Measurements from ENCODE around the gene IL3.

IL3 gene

DNA sequence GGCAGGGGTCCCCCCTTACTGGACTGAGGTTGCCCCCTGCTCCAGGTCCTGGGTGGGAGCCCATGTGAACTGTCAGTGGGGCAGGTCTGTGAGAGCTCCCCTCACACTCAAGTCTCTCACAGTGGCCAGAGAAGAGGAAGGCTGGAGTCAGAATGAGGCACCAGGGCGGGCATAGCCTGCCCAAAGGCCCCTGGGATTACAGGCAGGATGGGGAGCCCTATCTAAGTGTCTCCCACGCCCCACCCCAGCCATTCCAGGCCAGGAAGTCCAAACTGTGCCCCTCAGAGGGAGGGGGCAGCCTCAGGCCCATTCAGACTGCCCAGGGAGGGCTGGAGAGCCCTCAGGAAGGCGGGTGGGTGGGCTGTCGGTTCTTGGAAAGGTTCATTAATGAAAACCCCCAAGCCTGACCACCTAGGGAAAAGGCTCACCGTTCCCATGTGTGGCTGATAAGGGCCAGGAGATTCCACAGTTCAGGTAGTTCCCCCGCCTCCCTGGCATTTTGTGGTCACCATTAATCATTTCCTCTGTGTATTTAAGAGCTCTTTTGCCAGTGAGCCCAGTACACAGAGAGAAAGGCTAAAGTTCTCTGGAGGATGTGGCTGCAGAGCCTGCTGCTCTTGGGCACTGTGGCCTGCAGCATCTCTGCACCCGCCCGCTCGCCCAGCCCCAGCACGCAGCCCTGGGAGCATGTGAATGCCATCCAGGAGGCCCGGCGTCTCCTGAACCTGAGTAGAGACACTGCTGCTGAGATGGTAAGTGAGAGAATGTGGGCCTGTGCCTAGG, 13.0 kb downstream of the IL3 start, which contains the start of gene CSF2:
Gene CSF2, plus strand, starts transcription at position 559 of the 783 bp plus-strand sequence. Its CDS starts 35 bp downstream, at position 594.
- DNase-seq (ENCODE audit: low read depth): no peak

GRCh38 chr5:132074091-132074771, 13.8 kb downstream of the IL3 start:
- no peak for DNase-seq (ENCODE audit: low read depth)

More for the DNA sequence above, 13.0 kb downstream of the IL3 start, which contains the start of gene CSF2:
- H3K4me3 ChIP-seq (ENCODE audit: low read depth, low read length): no peak within 1 kb of the TSS
- no peak for TF ChIP-seq CTCF (IDR thresholded peaks at IDR 0.05; ENCODE audit: low read depth, low read length, missing control alignments)

DNA sequence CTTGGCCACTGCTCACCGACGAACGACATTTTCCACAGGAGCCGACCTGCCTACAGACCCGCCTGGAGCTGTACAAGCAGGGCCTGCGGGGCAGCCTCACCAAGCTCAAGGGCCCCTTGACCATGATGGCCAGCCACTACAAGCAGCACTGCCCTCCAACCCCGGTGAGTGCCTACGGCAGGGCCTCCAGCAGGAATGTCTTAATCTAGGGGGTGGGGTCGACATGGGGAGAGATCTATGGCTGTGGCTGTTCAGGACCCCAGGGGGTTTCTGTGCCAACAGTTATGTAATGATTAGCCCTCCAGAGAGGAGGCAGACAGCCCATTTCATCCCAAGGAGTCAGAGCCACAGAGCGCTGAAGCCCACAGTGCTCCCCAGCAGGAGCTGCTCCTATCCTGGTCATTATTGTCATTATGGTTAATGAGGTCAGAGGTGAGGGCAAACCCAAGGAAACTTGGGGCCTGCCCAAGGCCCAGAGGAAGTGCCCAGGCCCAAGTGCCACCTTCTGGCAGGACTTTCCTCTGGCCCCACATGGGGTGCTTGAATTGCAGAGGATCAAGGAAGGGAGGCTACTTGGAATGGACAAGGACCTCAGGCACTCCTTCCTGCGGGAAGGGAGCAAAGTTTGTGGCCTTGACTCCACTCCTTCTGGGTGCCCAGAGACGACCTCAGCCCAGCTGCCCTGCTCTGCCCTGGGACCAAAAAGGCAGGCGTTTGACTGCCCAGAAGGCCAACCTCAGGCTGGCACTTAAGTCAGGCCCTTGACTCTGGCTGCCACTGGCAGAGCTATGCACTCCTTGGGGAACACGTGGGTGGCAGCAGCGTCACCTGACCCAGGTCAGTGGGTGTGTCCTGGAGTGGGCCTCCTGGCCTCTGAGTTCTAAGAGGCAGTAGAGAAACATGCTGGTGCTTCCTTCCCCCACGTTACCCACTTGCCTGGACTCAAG, 14.6 kb downstream of the IL3 start:
- no peak for DNase-seq (ENCODE audit: low read depth)
- TF ChIP-seq CTCF (IDR thresholded peaks at IDR 0.05; ENCODE audit: low read depth, low read length, missing control alignments): no peak
- H3K4me3 ChIP-seq (ENCODE audit: low read depth, low read length): no peak overlapping the region

More at GRCh38 chr5:132074091-132074771, 13.8 kb downstream of the IL3 start:
- no peak overlapping the region for H3K4me3 ChIP-seq (ENCODE audit: low read depth, low read length)
- no peak for TF ChIP-seq CTCF (IDR thresholded peaks at IDR 0.05; ENCODE audit: low read depth, low read length, missing control alignments)

DNA sequence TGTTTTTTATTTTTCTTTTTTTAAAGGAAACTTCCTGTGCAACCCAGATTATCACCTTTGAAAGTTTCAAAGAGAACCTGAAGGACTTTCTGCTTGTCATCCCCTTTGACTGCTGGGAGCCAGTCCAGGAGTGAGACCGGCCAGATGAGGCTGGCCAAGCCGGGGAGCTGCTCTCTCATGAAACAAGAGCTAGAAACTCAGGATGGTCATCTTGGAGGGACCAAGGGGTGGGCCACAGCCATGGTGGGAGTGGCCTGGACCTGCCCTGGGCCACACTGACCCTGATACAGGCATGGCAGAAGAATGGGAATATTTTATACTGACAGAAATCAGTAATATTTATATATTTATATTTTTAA, 15.2 kb downstream of the IL3 start:
- no peak for DNase-seq (ENCODE audit: low read depth)
- no peak for TF ChIP-seq CTCF (IDR thresholded peaks at IDR 0.05; ENCODE audit: low read depth, low read length, missing control alignments)
- H3K4me3 ChIP-seq (ENCODE audit: low read depth, low read length): no peak overlapping the region

- TF ChIP-seq CTCF (IDR thresholded peaks at IDR 0.05; ENCODE audit: low read depth, low read length, missing control alignments): no peak
- no peak overlapping the region for H3K4me3 ChIP-seq (ENCODE audit: low read depth, low read length)
Observed at GRCh38 chr5:132076202-132076830, 15.9 kb downstream of the IL3 start.

GRCh38 chr5:132076983-132077382, 16.5 kb downstream of the IL3 start:
- no peak overlapping the region for H3K4me3 ChIP-seq (ENCODE audit: low read depth, low read length)
- no peak for TF ChIP-seq CTCF (IDR thresholded peaks at IDR 0.05; ENCODE audit: low read depth, low read length, missing control alignments)
- no peak for DNase-seq (ENCODE audit: low read depth)

More at GRCh38 chr5:132076202-132076830, 15.9 kb downstream of the IL3 start:
- DNase-seq (ENCODE audit: low read depth): no peak

All from GM12864 (cell line).